ENCODE results near the gene CST9.

Gene CST9

GRCh38 chr20:23605867-23606651, at the start of gene CST9:
Gene CST9, minus strand, starts transcription at chr20:23605917. Its CDS starts 53 bp downstream, at chr20:23605864.
- ATAC-seq = no peak

- ATAC-seq = no peak
Measured at GRCh38 chr20:23654717-23655116, 49.0 kb upstream of the CST9 start.

- ATAC-seq = no peak
Measured at GRCh38 chr20:23654000-23654399, 48.3 kb upstream of the CST9 start.

GRCh38 chr20:23653400-23653938, 47.8 kb upstream of the CST9 start:
- ATAC-seq = no peak

GRCh38 chr20:23652926-23653325, 47.2 kb upstream of the CST9 start:
- ATAC-seq = no peak

- ATAC-seq = no peak
Measured at GRCh38 chr20:23652371-23652770, 46.7 kb upstream of the CST9 start.

- no peak for ATAC-seq
Measured at GRCh38 chr20:23651117-23651516, 45.4 kb upstream of the CST9 start.

- no peak for ATAC-seq
Measured at GRCh38 chr20:23649830-23650417, 44.2 kb upstream of the CST9 start.

GRCh38 chr20:23649242-23649641, 43.5 kb upstream of the CST9 start:
- no peak for ATAC-seq

- no peak for ATAC-seq
Measured at GRCh38 chr20:23647346-23647745, 41.6 kb upstream of the CST9 start.

GRCh38 chr20:23646106-23646873, 40.6 kb upstream of the CST9 start:
- ATAC-seq = no peak

GRCh38 chr20:23645575-23645974, 39.9 kb upstream of the CST9 start:
- no peak for ATAC-seq

GRCh38 chr20:23644164-23644563, 38.4 kb upstream of the CST9 start:
- no peak for ATAC-seq

- no peak for ATAC-seq
Measured at GRCh38 chr20:23643659-23644058, 37.9 kb upstream of the CST9 start.

- no peak for ATAC-seq
Measured at GRCh38 chr20:23641936-23642751, 36.4 kb upstream of the CST9 start.

- no peak for ATAC-seq
Measured at GRCh38 chr20:23640671-23641667, 35.3 kb upstream of the CST9 start.

- ATAC-seq = no peak
Measured at GRCh38 chr20:23640018-23640601, 34.4 kb upstream of the CST9 start.

- no peak for ATAC-seq
Measured at GRCh38 chr20:23639490-23639958, 33.8 kb upstream of the CST9 start.

- ATAC-seq = no peak
Measured at GRCh38 chr20:23638309-23638708, 32.6 kb upstream of the CST9 start.
